Thoracic aorta (tissue), 2 donors: Measurements from ENCODE around the gene LEF1. TPM values are rescaled to one million over a fixed set of nuclear protein-coding genes. Genes with fewer than 3 reads are reported as not detected.

Experiments
- ATAC-seq: fragments of 150-250 bp; one replicate; pipeline ENCODE4 v1.8.0; 2017; ENCODE audit warnings: low read depth; ENCODE audit not compliant: insufficient number of reproducible peaks, low FRiP score
- DNase-seq: peaks from one replicate; pipeline ENCODE4 v3.0.0-alpha.2; 2020; ENCODE audit warnings: low spot score
- H3K27ac ChIP-seq, 2 donors: fragments of 200-600 bp; sonication (generic); 1 replicate in 1 of 2; 2 replicates in 1 of 2; pipeline ENCODE4 v1.5.1; 2016; ENCODE audit warnings: mild to moderate bottlenecking in 2 of 2, moderate library complexity in 2 of 2
- H3K27me3 ChIP-seq: fragments of 200-600 bp; sonication (generic); replicated peaks from 2 replicates; pipeline ENCODE4 v1.6.0; 2016; ENCODE audit warnings: mild to moderate bottlenecking; ENCODE audit not compliant: insufficient read depth
- H3K36me3 ChIP-seq: fragments of 200-600 bp; sonication (generic); one replicate; pipeline ENCODE4 v1.5.1; 2016
- H3K4me1 ChIP-seq, 2 donors: fragments of 200-600 bp; sonication (generic); 1 replicate in 1 of 2; 2 replicates in 1 of 2; pipeline versions ENCODE4 v1.5.1 to v1.6.0; 2016; ENCODE audit warnings: low read depth in 2 of 2, mild to moderate bottlenecking in 1 of 2; ENCODE audit not compliant: control insufficient read depth in 1 of 2
- H3K4me3 ChIP-seq: fragments of 200-600 bp; sonication (generic); 2 replicates; pipeline ENCODE4 v1.5.1; 2016; ENCODE audit warnings: mild to moderate bottlenecking
- H3K9me3 ChIP-seq: fragments of 200-600 bp; sonication (generic); 2 replicates; pipeline ENCODE4 v1.5.1; 2016
- CTCF ChIP-seq: fragments of 200-600 bp; sonication (generic); IDR thresholded peaks from one replicate; pipeline ENCODE4 v1.5.1; 2019; ENCODE audit warnings: antibody characterized with exemption
- total RNA-seq, 2 donors: library from RNA; depleted of rRNA; stranded (reverse); fragments of >200 nt; gene quantifications; one replicate each; pipeline versions ENCODE4 v1.1.0 to v1.2.3, GENCODE V29; 2016

The LEF1 gene
- total RNA-seq, 2 donors from 2014 or later, result 0.54 to 3.2 TPM

GRCh38 chr4:108109111-108109510 lies 59.6 kb downstream of the LEF1 start:
- H3K27ac ChIP-seq, result no peak overlapping the region
- no peaks in the 10 kb centered on the region for H3K36me3 ChIP-seq
- no peak overlapping the region for H3K4me3 ChIP-seq
- H3K27me3 ChIP-seq, result no peaks in the 10 kb centered on the region
- H3K4me1 ChIP-seq, result no peaks in the 10 kb centered on the region
- DNase-seq (no peak), ATAC-seq (no peak)
- H3K9me3 ChIP-seq, result no peaks in the 10 kb centered on the region
- TF ChIP-seq CTCF, result no peak

GRCh38 chr4:108107729-108108382 lies 60.9 kb downstream of the LEF1 start:
- Histone ChIP-seq H3K36me3 (no peaks in the 10 kb centered on the region), H3K27ac (no peak overlapping the region), H3K4me3 (no peak overlapping the region), H3K9me3 (no peaks in the 10 kb centered on the region), H3K4me1 (no peaks in the 10 kb centered on the region), H3K27me3 (no peaks in the 10 kb centered on the region)
- ATAC-seq (no peak), DNase-seq (no peak)
- TF ChIP-seq CTCF, result no peak

- Histone ChIP-seq H3K4me3 (no peak overlapping the region), H3K36me3 (no peaks in the 10 kb centered on the region), H3K9me3 (no peaks in the 10 kb centered on the region), H3K4me1 (no peaks in the 10 kb centered on the region), H3K27me3 (no peaks in the 10 kb centered on the region), H3K27ac (no peak overlapping the region)
- ATAC-seq (no peak), DNase-seq (no peak)
- no peak for TF ChIP-seq CTCF
These were observed 61.6 kb downstream of the LEF1 start for GRCh38 chr4:108107101-108107500.

GRCh38 chr4:108106186-108106585 lies 62.5 kb downstream of the LEF1 start:
- H3K36me3 ChIP-seq, result no peaks in the 10 kb centered on the region
- DNase-seq (no peak), ATAC-seq (no peak)
- no peaks in the 10 kb centered on the region for H3K9me3 ChIP-seq
- no peak overlapping the region for H3K27ac ChIP-seq
- no peak for TF ChIP-seq CTCF
- H3K4me3 ChIP-seq, result no peak overlapping the region
- H3K27me3 ChIP-seq, result no peaks in the 10 kb centered on the region
- H3K4me1 ChIP-seq, result no peaks in the 10 kb centered on the region

GRCh38 chr4:108103099-108103862 lies 65.5 kb downstream of the LEF1 start:
- H3K4me3 ChIP-seq, result no peak overlapping the region
- no peaks in the 10 kb centered on the region for H3K4me1 ChIP-seq
- ATAC-seq, result no peak
- DNase-seq, result no peak
- no peaks in the 10 kb centered on the region for H3K36me3 ChIP-seq
- TF ChIP-seq CTCF, result no peak
- no peaks in the 10 kb centered on the region for H3K9me3 ChIP-seq
- H3K27ac ChIP-seq, result no peak overlapping the region
- H3K27me3 ChIP-seq, result no peaks in the 10 kb centered on the region
